GM18517 (cell line): ENCODE measurements around the gene GJC1.

Experiments used
- ATAC-seq: cut with Tn5 transposase; IDR thresholded peaks from one replicate; pipeline ENCODE4 v1.9.1; 2021; ENCODE audit warnings: mild to moderate bottlenecking, moderate library complexity; ENCODE audit not compliant: unreplicated experiment

GJC1 gene

DNA sequence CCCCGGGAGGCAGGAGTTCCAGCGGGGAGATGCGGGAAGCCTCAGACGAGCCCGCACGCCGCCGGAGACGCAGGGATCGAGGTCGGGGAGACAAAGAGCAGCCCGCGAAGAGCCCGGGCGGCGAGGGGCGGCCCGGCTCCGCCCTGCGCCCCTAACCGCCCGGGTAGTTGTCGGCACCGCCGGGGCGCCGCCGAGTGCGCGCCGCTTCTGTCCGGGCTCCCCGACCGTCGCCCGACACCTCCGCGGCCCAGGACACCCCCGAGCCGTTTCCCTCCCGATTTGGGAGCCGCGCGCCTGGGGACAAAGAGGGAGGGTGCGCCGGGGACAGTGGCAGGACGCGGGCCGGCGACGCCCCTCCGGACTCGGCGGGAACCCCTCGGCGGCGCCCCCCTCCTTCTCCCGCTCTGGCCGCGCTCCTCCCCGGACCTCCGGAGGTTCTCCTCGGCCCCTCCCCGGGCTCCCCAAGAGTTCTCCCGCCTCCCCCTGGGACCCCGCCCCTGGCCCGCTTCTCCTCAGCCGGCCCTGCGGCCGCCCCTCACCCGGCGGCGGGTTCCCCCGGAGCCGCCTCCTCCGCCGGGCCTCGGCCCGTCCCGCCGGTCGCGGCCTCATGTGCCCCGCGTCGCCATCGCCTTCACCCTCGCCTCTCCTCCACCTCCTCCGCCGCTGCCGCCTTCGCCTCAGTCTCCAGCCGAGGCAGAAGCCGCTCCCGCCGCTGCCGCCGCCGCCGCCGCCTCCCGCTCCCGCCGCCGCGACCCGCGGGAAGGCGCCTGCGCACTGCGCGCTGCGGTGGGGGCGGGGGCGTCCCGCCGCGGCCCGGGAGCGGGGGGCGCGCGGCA, at the start of gene GJC1:
Gene GJC1, minus strand, starts transcription at position 765 of the 836 bp plus-strand sequence. CDS start 24,470 bp downstream, outside the sequence.
- ATAC-seq, result no peak

DNA sequence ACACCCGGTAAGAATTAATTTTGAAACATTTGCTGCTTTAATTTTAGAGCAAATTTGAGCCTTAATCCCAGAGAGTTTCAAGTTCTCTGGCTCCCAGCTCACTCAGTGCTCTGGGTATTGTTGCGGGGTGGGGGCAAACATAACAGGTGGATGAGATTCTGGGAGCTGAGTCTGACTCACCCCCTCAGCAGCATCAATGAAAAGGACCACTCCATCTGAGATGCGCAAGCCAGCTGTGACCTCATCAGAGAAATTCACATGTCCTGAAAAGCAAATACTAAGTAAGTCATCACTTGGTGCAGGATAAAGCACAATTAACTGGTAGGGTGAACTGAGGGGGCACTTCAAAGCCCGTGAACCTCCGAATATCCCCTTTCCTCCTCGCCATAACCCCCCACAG, 49.3 kb upstream of the GJC1 start:
- no peak for ATAC-seq

DNA sequence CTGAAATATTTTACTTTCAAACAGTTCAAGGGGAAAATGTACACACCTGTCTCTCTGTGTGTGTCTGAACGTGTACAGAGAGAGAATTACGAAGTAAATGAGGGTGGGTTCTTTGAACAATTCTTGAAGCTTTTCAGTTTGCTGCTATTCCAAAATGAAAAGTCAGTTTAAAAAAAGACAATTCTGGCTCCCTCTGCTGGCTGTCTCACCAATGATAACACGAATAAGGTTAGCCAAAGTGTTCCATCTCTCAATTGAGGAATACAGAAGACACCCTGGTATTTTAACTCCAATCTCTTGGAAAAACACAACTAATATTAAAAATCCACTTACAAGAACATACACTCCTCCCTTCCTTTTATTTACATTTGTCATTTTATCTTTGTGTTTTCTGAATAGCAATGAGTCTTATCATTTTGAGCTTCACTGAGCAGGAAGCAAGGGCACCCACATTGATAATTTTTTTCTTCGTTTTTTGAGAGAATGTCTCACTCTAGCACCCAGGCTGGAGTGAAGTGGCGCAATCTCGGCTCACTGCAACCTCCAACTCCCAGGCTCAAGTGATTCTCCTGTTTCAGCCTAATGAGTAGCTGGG, 48.6 kb upstream of the GJC1 start:
- ATAC-seq, result no peak

DNA sequence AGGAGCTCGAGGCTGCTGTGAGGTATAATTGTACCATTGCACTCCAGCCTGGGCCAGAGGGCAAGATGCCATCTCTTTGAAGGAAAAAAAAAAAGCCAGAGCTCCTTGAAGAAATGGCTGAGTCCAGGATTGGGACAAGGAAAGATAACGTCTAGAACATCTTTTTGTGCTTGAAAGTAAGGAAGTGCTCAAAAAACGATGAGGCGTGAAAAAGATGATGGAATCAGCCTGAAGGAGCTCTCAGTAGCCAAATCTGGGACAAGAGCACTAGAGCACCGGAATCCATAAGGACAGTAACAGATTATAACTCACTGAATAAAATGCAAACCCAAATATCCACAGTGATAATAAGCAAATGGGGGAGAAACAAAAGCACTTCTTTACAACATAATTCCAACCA, 47.0 kb upstream of the GJC1 start:
- no peak for ATAC-seq

DNA sequence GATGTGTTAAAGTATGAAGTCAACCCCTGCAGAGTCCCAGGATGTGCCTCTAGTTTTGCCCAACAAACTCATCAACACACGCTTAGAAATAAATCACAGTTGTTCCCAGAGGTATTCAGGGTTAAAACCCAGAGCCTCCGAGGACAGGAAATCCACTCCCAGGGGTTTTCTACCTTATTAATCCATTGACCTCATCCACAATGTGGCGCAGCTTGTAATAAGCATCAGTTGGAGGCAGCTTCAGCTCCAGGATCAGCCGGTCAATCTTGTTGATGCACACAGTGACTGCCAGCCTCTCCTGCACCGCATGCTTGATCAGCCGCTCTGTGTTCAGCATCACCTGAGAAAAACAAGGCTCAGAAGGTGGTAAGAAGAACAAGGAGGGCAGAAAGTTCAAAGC, 45.7 kb upstream of the GJC1 start:
- no peak for ATAC-seq

DNA sequence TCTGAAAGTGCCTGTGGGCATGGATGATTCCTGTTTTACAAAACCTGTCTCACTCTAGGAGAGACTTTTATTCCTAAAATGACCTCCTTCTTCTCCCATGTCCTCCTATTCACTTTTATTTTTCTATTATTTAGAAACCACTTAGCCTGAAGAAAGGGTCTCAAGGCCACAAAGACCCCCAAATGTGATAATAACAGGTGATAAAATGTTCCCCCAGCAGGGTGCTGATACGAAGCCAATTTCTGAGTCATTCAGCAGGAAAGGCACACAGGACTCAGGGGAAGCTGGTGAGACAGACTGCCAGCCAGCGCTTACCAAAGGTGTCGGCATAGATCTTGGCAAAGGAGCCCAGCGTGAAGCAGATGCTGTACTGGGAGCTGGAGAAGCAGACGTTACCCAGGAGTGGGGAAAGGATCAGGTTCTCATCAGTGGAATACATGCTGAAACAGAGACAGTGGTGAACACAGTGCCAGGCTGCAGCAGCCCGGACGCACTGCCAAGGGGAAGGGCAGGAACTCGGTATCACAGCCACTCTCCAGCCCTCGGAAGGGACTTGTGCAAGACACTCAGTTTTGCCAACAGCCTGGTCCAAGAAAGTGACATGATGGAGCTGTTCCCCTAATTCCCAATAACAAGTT, 42.2 kb upstream of the GJC1 start:
- no peak for ATAC-seq

DNA sequence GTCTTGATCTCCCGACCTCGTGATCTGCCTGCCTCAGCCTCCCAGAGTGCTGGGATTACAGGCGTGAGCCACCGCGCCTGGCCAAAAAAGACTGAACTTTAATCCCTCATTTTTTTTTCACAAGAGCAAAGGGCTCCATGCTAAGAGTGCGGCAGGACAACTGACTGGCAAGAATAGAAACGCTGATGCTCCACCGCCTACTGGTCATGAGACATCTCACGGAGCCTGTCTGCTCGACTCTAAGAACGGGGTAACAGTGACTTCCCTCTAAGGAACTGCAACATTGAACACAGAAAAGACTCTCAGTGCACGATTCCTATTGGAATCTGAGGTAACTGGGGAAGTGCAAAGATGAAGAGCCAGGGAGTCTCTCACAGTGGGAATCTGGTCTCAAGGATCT, 41.5 kb upstream of the GJC1 start:
- no peak for ATAC-seq

DNA sequence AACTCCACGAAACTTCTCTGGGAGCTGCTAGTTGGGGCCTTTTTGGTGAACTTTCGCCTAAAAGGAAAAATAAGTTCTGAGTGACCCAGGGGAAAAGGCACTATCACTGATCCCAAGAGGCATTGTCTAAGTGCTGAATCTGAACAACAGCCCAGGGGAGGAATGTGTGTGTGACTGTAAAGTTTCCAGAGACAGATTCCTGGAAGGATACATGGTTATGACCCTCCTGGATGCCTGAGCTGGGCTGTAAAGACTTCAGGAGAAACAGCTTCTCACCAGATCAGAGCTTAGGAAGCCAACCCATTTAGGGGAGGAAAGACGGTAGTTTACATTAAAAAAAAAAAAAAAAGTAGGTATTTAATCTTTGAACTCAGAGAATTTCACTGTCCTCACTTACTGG, 37.8 kb upstream of the GJC1 start:
- no peak for ATAC-seq

DNA sequence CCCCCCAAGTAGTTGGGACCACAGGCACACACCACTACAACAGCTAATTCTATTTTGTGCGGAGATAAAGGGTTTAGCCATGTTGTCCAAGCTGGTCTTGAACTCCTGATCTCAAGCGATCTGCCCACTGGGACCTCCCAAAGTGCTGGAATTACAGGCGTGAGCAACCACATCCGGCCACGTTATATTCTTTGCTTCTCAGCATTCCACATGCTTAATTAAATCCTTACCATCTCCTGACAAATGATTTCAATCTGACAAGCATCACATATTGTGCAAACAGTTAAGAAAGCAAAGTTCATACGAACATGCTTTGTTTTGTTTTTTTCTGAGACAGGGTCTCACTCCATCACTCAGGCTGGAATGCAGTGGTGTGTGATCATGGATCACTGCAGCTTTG, 35.8 kb upstream of the GJC1 start:
- no peak for ATAC-seq

DNA sequence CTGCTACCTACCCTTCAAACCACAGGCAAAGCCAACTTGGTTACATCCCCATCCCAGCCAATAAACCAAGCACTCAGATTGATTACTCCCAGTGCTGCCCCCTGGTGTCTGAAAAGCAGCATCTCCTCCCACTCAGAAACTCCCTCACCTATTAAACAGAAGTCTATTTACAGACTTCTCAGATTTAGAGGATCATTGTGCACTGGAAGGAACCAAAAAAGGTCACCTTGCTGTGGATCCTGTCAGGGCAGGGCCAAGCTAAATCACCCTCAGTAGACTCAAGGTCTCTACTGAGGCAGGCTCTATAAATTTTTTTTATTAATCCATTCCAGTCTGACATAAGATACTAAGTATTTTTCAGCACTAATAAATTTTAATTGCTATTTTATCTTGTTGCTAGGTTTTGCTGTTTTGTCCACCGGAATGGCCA, 35.2 kb upstream of the GJC1 start:
- no peak for ATAC-seq

DNA sequence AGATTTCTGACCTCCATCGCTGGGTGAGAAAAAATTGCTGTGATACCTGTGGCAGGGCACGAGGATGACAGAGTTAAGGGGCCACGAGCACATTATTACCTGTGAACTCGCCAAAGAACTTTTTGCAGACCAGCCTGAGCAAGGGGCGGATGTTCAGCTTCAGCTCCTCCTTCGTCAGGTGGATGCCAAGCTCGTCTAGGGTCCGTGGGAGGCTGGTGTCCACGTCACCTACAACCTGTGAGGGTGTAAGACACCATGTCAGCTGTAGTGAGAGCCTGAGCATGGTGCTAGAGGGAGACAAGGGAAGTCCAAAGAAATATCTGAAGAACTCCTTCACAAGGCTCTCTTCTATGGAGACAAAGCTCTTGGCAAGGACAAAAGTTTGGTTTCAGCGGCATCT, 34.7 kb upstream of the GJC1 start:
- ATAC-seq, result no peak

DNA sequence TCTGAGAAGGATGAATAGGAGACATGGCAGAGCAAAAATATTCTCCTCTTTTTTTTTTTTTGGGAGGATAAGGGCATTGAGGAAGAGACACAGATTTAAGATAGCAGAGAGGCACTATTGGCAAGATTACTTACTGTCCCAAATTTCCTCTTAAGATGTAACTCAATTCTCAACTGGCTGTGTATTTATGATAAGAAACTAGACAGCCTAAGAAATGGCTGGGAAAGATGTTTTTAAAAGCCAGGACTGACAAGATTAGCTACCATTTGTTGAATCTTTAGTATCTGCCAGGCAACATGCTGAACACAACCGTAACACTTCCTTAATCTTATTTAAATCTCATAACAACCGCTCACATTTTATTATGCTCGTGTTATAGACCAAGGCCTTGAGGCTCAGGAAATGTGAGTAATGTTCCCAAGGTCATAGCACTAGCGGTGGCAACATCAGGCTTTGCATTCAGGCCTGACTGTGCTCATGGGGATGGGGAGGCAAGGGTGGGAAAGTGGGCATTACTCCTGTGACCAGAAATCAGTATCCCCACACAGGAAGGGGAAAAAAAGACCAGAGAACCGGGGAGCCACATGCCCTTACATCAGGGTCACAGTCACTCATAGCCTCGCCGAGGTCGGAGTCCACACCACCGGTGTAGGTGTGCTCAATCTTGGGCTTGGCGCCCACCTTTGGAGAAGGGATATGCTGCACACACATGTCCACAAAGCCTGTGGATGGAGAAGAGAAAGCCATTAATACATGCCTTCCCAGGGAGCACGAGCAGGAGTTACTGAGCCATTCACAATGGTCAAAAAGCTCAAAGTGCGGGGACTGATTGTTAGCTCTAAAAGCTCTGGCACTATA, 33.2 kb upstream of the GJC1 start:
- no peak for ATAC-seq

DNA sequence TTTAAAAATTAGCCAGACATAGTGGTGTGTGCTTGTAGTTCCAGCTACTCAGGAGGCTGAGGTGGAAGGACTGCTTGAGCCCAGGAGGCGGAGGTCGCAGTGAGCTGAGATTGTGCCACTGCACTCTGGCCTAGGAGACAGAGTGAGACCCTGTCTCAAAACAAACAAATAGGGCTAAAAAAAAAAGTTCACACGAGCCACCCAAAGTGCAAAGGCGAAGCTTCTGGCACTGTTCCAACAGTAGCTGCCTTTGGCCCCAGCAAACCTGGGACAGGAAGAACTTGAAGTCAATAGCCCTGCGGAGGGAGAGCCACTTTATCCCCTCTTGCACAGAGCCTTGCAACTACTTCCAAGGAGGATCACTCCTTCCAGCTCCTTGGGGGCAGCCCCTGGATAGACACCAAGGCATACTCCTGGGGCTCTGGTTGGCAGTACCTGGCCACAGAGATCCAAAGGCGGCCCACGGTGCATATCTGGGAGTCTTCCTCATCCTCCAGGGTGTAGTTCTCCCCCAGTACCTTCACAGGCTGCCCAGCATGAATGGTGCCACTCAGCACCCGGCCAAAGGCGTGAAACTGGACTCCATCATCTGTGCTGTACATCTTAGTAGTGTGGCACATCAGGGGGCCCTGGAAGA, 32.3 kb upstream of the GJC1 start:
- ATAC-seq, result no peak

DNA sequence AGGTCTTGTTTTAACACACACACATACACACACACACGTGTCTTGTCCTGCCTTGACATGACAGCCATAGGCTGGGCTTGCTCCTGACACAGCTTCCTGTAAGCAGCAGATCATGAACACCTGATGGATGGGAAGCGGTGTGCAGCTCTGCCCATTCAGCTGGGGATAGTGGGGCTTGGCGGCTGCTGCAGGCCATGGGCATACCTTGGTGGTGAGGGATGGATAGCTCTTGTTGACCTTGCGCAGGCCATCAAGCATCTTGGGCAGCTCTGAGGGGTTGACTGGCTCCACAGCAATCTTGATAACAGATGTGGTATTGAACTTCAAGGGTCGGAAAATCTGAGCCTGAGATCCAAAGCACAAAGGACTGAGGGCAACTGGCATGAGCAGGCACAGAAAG, 29.6 kb upstream of the GJC1 start:
- no peak for ATAC-seq

DNA sequence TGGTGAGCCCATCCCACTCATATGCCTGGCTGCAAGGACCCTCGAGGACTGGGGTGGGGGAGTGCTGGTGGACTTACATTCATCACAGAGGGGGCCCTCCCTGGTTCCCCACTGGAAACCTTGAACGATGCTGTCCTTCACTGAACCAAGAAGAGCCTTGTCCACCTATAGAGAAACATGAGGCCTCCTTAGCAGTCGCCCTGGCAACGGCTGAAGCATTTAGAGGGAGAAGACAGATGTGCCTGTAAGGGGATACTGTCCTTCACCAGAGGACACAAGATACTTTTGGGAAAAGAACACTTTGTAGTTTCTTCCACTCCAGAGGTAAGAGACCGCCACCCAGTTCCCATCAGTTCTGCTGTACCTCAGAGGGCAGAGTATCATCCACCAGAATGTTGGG, 24.1 kb upstream of the GJC1 start:
- no peak for ATAC-seq

DNA sequence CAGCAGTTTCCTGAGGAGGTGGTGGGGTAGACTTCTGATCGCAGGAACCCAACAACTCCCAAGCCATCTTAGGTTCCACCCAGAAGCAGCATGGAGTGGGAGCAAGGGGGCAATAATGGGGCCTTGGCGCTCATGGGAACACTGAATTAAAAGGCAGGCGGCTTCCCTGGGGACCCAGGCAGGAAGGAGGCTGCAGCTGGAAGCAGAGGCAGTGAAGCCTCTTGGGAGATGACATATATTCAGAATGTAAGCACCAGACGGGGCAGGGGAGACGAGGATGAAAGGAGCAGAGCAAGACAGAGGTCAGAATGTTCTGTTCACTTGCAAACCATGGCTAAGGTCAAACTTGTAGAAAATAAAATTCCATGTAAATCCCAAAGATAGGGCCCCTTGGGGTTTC, 20.5 kb upstream of the GJC1 start:
- no peak for ATAC-seq

DNA sequence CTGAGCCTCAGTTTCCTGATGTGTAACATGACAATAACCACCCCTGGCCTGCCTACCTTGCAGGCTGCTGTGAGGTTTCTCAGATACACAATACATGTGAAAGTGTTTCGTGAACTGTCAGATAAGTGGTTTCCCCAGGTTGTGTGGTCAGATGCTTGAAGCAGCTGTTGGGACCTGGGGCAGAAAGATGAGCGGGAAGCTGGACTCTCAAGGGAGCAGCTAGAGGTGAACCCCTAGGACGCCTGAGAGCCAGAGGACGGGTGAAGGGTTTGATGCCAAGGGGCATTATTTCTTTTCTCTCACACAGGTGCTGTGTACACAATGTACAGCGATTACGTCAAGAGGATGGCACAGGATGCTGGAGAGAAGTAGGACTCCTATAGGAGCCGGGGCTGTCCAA, 19.9 kb upstream of the GJC1 start:
- no peak for ATAC-seq

DNA sequence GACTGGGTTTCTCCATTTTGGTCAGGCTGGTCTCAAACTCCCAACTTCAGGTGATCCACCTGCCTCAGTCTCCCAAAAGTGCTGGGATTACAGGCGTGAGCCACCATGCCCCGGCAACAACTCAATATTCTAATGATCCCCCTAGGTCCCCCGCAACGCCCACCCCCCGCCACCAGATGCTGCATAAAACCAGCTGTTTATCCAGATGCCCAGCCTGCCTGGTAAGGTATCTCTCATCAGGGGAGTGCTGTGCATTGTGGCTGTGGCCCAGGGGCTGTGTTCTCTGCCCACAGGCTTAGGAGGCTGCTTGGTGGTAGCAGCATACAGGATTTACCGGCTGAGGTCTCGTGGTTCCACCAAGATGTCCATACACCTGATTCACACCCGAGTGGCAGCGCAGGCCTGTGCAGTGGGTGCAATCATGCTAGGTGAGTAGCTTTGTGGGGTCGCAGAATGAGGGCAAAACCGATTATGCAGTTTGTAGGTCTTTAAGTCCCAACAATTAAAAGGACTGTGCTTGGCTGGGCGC, 18.9 kb upstream of the GJC1 start:
- ATAC-seq, result no peak

DNA sequence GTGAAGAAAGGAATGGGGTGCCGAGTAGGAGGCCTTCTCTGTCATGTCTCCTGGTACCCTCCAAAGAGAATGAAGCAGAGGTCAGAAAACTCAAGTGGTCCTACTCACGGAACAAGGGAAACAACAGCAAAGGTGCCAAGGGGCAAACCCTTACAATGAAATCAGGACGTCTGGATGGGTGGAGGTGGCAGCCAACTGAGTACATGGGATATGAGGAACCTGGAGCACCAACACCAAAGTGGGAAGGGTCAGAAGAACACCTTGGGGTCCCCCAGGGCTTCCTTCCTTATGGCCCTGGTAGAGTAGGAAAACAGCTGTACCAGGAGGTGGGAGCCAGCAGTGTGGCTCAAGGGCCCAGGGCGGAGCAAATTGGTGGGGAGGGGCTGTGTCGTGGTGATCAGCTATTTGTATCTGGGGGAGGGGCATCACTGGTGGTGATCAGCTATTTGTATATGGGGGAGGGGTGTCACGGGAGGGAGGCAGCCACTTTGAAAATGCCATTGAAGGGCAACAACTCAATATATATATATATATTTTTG, 18.2 kb upstream of the GJC1 start:
- ATAC-seq, result no peak

DNA sequence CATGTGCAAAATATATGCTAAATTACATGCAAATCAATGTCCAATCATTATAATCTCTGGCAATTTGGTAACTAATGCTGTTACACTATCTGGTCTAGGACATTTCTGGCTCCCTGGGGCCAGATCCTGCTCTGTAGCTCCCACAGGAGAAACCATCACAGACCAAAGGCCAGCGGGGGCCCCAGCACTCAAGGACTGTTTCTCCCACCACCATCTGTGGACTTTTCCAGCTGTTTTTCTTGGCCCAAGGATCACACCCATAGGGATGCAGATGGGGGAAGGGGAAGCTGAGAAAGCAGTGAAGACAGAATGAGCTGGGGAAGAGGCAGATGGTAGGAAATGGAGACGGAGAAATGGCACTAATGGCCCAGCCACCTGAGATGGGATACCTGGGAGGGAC, 17.5 kb upstream of the GJC1 start, which contains the start of gene HIGD1B:
Gene HIGD1B, plus strand, starts transcription at position 298 of the 400 bp plus-strand sequence. CDS start 270 bp downstream, outside the sequence.
- no peak for ATAC-seq
